Measurements from ENCODE around the gene ACSM2B.
"Not testable (repeated sequence)": the region's sequence is repeated elsewhere in the genome, so short reads cannot be mapped to it uniquely, and the experiment has no call there.

GRCh38 chr16:20536669-20537068 lies 39.5 kb downstream of the ACSM2B start:
- TF ChIP-seq CTCF (IDR thresholded peaks at IDR 0.05; ENCODE audit: low read depth, low read length); EZH2phosphoT487 (IDR thresholded peaks at IDR 0.05; ENCODE audit: low read depth): not testable (repeated sequence)
